Stimulated activated CD8-positive, alpha-beta memory T cell treated with anti-CD3 and anti-CD28 coated beads, Interleukin-12 subunit alpha, Interleukin-12 subunit beta, amount 100 ng/mL, for 4 hours (primary cell): ENCODE data around the gene SYDE2.
A peak's percentile ranks its signal among the peaks of the same experiment; 100 is the strongest.
"Not testable (repeated sequence)": the region's sequence is repeated elsewhere in the genome, so short reads cannot be mapped to it uniquely, and the experiment has no call there.

ENCODE experiments used
- DNase-seq: peaks from one replicate; pipeline ENCODE4 v3.0.0-alpha.2; 2020; ENCODE audit warnings: low read depth

The SYDE2 gene

GRCh38 chr1:85219853-85220610 is 19.2 kb upstream of the SYDE2 start:
- no peak for DNase-seq

- DNase-seq = no peak
Measured at GRCh38 chr1:85216697-85217096, 15.9 kb upstream of the SYDE2 start.

- no peak for DNase-seq
Measured at GRCh38 chr1:85214654-85215053, 13.8 kb upstream of the SYDE2 start.

GRCh38 chr1:85208488-85208887 is 7.7 kb upstream of the SYDE2 start:
- DNase-seq = no peak

- no peak for DNase-seq
Measured at GRCh38 chr1:85203573-85204171, 2.9 kb upstream of the SYDE2 start.

GRCh38 chr1:85202864-85203255 is 2.0 kb upstream of the SYDE2 start:
- DNase-seq = no peak

GRCh38 chr1:85202092-85202863 is 1.5 kb upstream of the SYDE2 start:
- DNase-seq = no peak

GRCh38 chr1:85201340-85202091 is 700 bp upstream of the SYDE2 start:
- peak; percentile 55 for DNase-seq

- DNase-seq = peak; percentile 9
Measured at GRCh38 chr1:85199667-85200462, 951 bp downstream of the SYDE2 start.

- DNase-seq = no peak
Measured at GRCh38 chr1:85198864-85199263, 2.0 kb downstream of the SYDE2 start.

GRCh38 chr1:85196358-85196757 is 4.5 kb downstream of the SYDE2 start:
- DNase-seq = no peak

GRCh38 chr1:85195703-85196102 is 5.1 kb downstream of the SYDE2 start:
- DNase-seq = no peak

- DNase-seq = not testable (repeated sequence)
Measured at GRCh38 chr1:85192129-85192528, 8.7 kb downstream of the SYDE2 start.

GRCh38 chr1:85189120-85189519 is 11.7 kb downstream of the SYDE2 start:
- DNase-seq = no peak

- no peak for DNase-seq
Measured at GRCh38 chr1:85188530-85188929, 12.3 kb downstream of the SYDE2 start.

GRCh38 chr1:85187021-85187420 is 13.8 kb downstream of the SYDE2 start:
- not testable (repeated sequence) for DNase-seq

GRCh38 chr1:85184245-85184644 is 16.6 kb downstream of the SYDE2 start:
- no peak for DNase-seq

GRCh38 chr1:85182700-85183099 is 18.1 kb downstream of the SYDE2 start:
- no peak for DNase-seq

- no peak for DNase-seq
Measured at GRCh38 chr1:85180869-85181268, 19.9 kb downstream of the SYDE2 start.

GRCh38 chr1:85179522-85179921 is 21.3 kb downstream of the SYDE2 start:
- no peak for DNase-seq

GRCh38 chr1:85178396-85178795 is 22.4 kb downstream of the SYDE2 start:
- no peak for DNase-seq

- no peak for DNase-seq
Measured at GRCh38 chr1:85174503-85174902, 26.3 kb downstream of the SYDE2 start.
